Measurements from ENCODE around the gene RXFP2. TPM values are rescaled to one million over a fixed set of nuclear protein-coding genes. Genes with fewer than 3 reads are reported as not detected.

RXFP2 gene
- total and polyA plus RNA-seq, 2 of the 8 experiments (the other 6 are each of a cell fraction or from before 2014, with no cell fraction given) = not detected

DNA sequence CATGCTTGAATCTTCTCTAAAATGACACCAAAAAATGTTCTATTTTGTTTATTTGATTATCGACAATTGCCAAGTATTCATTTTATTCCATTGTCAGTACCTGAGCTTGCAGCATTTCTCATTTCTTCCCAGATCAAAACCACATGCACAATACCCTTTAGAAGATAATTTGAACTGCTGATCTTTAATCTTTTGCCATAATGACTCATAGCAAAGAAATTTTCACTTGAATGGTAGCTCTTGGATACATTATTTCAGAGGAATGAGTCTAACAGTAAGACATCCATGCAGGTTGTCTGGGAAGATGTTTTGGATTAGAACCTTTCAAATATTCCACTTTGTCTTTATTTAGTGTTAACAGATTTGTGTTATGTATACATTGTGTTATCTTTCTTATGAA, 42.0 kb upstream of the RXFP2 start:
- FAIRE-seq (no peak), DNase-seq (ENCODE audit: low read depth in 1 of 2, low spot score in 2 of 2) (no peak)
- Histone ChIP-seq H3K14ac (ENCODE audit: insufficient read length) (no peak overlapping the region), H3K4ac (replicated peaks; ENCODE audit: insufficient read length, low read depth, low read length) (no peak overlapping the region), H2BK120ac (replicated peaks; ENCODE audit: low read depth, low read length) (no peak overlapping the region), H2AFZ (ENCODE audit: low read length) (no peak overlapping the region), H4K5ac (ENCODE audit: insufficient read length, low read depth, low read length) (no peak overlapping the region), H2BK5ac (ENCODE audit: low read depth, low read length) (no peak overlapping the region), H3K36me3 (ENCODE audit: control insufficient read depth in 2 of 4, insufficient read depth in 4 of 4, low read length in 3 of 4) (no peaks in the 10 kb centered on the region; a peak in 1 of 8 replicates), H3K9ac (replicated peaks in 1 of 4; ENCODE audit: extremely low read depth in 1 of 4, low read depth in 3 of 4, low read length in 3 of 4) (no peak overlapping the region), H4K8ac (ENCODE audit: extremely low read depth, insufficient read depth, low read length) (no peak overlapping the region), H3K23me2 (ENCODE audit: low read depth, low read length) (no peaks in the 10 kb centered on the region), H3K23ac (ENCODE audit: insufficient read length) (no peak overlapping the region), H2BK15ac (ENCODE audit: low read length) (no peak overlapping the region), H3K4me3 (ENCODE audit: extremely low read depth in 1 of 4, insufficient read depth in 2 of 4, low read depth in 3 of 4, low read length in 4 of 4) (no peak overlapping the region), H2BK20ac (ENCODE audit: low read length) (no peak overlapping the region), H3K18ac (ENCODE audit: extremely low read depth, low read length) (no peak overlapping the region), H3K27me3 (replicated peaks in 1 of 4; ENCODE audit: control insufficient read depth in 3 of 4, extremely low read depth in 1 of 4, insufficient read depth in 3 of 4, low read length in 3 of 4) (no peaks in the 10 kb centered on the region), H3K4me2 (ENCODE audit: insufficient read depth in 1 of 2, low read depth in 2 of 2, low read length in 2 of 2) (no peak overlapping the region), H3K27ac (ENCODE audit: low read depth, low read length) (no peak overlapping the region), H4K20me1 (replicated peaks in 1 of 2; ENCODE audit: control insufficient read depth in 1 of 2, insufficient read depth in 2 of 2, low read length in 2 of 2) (no peaks in the 10 kb centered on the region), H2BK12ac (ENCODE audit: low read depth, low read length) (no peak overlapping the region), H3K56ac (replicated peaks; ENCODE audit: insufficient read length, low read depth, low read length) (no peak overlapping the region), H4K91ac (replicated peaks; ENCODE audit: insufficient read length, low read length) (no peak overlapping the region), H3K79me1 (ENCODE audit: low read depth, low read length) (no peaks in the 10 kb centered on the region), H3K79me2 (ENCODE audit: control insufficient read depth in 1 of 2, insufficient read depth in 2 of 2, low read length in 2 of 2) (no peaks in the 10 kb centered on the region), H3K4me1 (replicated peaks in 1 of 4; ENCODE audit: control insufficient read depth in 3 of 4, insufficient read depth in 4 of 4, low read length in 3 of 4) (peaks cover 0 to 7% (median 3%) of the 10 kb centered on the region in 4 experiments; a peak in 3 of 7 replicates), H3K9me3 (ENCODE audit: insufficient read depth in 2 of 2, low read depth in 1 of 2, low read length in 1 of 2) (peaks cover 0 to 12% of the 10 kb centered on the region in 2 experiments; a peak in 2 of 4 replicates), H2AK5ac (ENCODE audit: low read depth, low read length) (no peak overlapping the region)
- WGBS, 2 experiments (ENCODE audit: extremely low coverage in 1 of 2, insufficient coverage in 1 of 2, insufficient read length in 1 of 2, insufficient replicate concordance in 2 of 2, low coverage in 1 of 2, low lambda C conversion rate in 2 of 2, missing lambda C conversion rate in 1 of 2) = 0% methylated on average over 1 of the region's 1 CpG; no CpG with 5 or more reads in 1 of the 2 experiments
- no peak for TF ChIP-seq NRF1 (IDR thresholded peaks at IDR 0.05; ENCODE audit: low read depth, low read length)
- POLR2A ChIA-PET (ENCODE audit: partially characterized antibody) = no interaction called here
- CTCF ChIA-PET (ENCODE audit: partially characterized antibody) = interaction anchor here (1.2 to 2.5 kb wide), 2 partner anchors 44 to 160 kb away, joined by 3 to 13 read pairs; no protein-coding TSS in a partner anchor
